PC-9 (cell line): ENCODE results near the gene TMEM134.

Experiments
- EZH2 ChIP-seq: fragments of 200-600 bp; sonication (generic); IDR thresholded peaks from 2 replicates; pipeline ENCODE4 v1.8.0; 2017; ENCODE audit warnings: antibody characterized with exemption, low read depth
- TF ChIP-seq, protein P1 (sequence below): fragments of 200-600 bp; sonication (generic); conservative IDR thresholded peaks from 2 replicates; pipeline ENCODE4 v1.6.1; 2017; ENCODE audit warnings: mixed run types, antibody characterized with exemption, mild to moderate bottlenecking, moderate library complexity

DNA sequence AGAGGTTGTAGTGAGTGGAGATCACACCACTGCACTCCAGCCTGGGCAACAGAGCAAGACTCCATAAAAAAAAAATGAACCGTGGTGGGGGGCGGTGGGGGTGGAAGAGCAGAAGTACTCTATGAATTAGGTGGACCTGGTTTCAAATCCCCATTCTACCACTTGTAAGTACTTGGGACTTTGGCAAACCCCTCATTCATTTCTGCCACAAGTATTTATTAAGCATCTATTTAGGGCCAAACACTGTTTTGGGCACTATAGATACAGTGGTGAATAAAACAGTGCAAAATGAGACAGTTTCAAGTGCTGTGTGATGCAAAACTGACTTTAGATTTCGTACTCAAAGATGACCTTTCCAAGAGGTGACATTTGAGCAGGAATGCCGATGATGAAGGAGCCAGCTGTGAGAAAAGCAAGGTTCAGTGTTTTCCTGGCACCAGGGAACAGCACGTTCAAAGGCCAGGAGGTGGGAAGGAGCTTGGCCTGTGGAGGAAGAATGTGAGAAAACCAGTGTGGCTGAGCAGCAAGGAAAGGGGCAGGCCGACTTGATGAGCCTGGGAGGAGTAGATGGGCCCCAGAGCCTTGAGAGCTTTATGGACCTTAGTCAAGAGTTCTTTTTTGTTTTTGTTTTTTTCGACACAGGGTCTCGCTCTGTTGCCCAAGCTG is 1.4 kb upstream of the TMEM134 start:
- TF ChIP-seq, protein P1, sequence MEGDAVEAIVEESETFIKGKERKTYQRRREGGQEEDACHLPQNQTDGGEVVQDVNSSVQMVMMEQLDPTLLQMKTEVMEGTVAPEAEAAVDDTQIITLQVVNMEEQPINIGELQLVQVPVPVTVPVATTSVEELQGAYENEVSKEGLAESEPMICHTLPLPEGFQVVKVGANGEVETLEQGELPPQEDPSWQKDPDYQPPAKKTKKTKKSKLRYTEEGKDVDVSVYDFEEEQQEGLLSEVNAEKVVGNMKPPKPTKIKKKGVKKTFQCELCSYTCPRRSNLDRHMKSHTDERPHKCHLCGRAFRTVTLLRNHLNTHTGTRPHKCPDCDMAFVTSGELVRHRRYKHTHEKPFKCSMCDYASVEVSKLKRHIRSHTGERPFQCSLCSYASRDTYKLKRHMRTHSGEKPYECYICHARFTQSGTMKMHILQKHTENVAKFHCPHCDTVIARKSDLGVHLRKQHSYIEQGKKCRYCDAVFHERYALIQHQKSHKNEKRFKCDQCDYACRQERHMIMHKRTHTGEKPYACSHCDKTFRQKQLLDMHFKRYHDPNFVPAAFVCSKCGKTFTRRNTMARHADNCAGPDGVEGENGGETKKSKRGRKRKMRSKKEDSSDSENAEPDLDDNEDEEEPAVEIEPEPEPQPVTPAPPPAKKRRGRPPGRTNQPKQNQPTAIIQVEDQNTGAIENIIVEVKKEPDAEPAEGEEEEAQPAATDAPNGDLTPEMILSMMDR, result no peak
- TF ChIP-seq EZH2, result no peak
